Lower leg skin (tissue), 3 donors: ENCODE results near the gene OCA2.

Experiments used
- POLR2A ChIP-seq, 2 donors: fragments of 450-650 bp; IDR thresholded peaks; one replicate each; pipeline ENCODE4 v1.6.1; 2016 to 2017; ENCODE audit warnings: antibody characterized with exemption in 2 of 2, mild to moderate bottlenecking in 1 of 2, moderate library complexity in 1 of 2
- TF ChIP-seq, protein P1 (sequence below), 3 donors: fragments of 450-650 bp; IDR thresholded peaks; one replicate each; pipeline ENCODE4 v1.5.1; 2016; ENCODE audit warnings: antibody characterized with exemption in 3 of 3, mild to moderate bottlenecking in 3 of 3, moderate library complexity in 2 of 3

DNA sequence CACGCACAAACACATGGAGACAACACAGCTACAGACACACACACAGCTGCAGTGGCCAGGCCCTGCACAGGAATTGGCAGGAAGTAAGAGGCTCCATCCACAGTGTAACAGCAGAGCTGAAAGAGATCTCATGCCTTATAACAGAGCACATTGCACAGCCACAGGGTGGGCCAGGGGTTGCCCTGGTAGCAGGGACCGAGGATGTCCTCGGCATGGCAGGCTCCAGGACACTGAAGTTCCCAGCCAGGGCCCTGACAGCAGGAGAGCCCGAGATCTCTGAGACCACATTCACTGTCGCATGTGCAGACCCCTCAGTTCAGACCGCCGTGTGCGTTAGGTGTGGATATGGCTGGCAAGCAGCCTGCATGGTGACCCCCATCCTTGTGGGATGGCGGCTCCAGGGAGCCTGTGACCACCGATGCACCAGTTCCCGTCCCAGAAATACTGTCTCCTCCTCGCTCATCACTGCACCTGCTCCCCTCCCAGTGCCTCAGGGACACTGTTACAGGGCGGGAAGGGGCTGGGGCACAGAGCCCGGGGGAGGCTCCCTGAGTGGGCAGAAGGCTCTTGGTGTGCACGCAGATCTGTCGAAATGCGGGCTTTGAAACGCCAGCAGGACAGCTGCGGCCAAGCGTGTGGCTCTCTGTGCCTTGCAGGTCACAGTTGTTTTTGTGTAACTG, 1.5 kb upstream of the OCA2 start:
- TF ChIP-seq, protein P1, sequence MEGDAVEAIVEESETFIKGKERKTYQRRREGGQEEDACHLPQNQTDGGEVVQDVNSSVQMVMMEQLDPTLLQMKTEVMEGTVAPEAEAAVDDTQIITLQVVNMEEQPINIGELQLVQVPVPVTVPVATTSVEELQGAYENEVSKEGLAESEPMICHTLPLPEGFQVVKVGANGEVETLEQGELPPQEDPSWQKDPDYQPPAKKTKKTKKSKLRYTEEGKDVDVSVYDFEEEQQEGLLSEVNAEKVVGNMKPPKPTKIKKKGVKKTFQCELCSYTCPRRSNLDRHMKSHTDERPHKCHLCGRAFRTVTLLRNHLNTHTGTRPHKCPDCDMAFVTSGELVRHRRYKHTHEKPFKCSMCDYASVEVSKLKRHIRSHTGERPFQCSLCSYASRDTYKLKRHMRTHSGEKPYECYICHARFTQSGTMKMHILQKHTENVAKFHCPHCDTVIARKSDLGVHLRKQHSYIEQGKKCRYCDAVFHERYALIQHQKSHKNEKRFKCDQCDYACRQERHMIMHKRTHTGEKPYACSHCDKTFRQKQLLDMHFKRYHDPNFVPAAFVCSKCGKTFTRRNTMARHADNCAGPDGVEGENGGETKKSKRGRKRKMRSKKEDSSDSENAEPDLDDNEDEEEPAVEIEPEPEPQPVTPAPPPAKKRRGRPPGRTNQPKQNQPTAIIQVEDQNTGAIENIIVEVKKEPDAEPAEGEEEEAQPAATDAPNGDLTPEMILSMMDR (IDR thresholded peaks at IDR 0.05) = no peak
- TF ChIP-seq POLR2A (IDR thresholded peaks at IDR 0.05) = no peak
